ENCODE measurements around the gene MDC1. TPM values are rescaled to one million over a fixed set of nuclear protein-coding genes. Genes with fewer than 3 reads are reported as not detected.
A peak's percentile ranks its signal among the peaks of the same experiment; 100 is the strongest.

The MDC1 gene
- total and polyA plus RNA-seq, 2 of the 13 experiments (the other 11 are each of a cell fraction or from before 2014, with no cell fraction given): 8.4 to 14.0 TPM

GRCh38 chr6:30744054-30744805, 27.1 kb upstream of the MDC1 start, which contains the start of gene IER3 (continued):
- TF ChIP-seq ZNF318 (CRISPR knock-in tag; IDR thresholded peaks at IDR 0.05) (no peak; the same call in 1 of the 2 replicates), AKAP8 (CRISPR knock-in tag; IDR thresholded peaks at IDR 0.05) (0 out of 2 replicates have a peak, but pooled peaks have one; percentile 20), ZNF646 (CRISPR knock-in tag; IDR thresholded peaks at IDR 0.05) (no peak), GATA4 (IDR thresholded peaks at IDR 0.05; ENCODE audit: borderline replicate concordance, low read depth) (peak; percentile 96), MXD3 (CRISPR knock-in tag; IDR thresholded peaks at IDR 0.05) (peak; percentile 76), ZNF296 (CRISPR knock-in tag; conservative IDR thresholded peaks at IDR 0.05) (peak; percentile 95), NFYB (CRISPR knock-in tag; IDR thresholded peaks at IDR 0.05) (peak; percentile 37), SIX1 (CRISPR knock-in tag; IDR thresholded peaks at IDR 0.05; ENCODE audit: borderline replicate concordance) (0 out of 2 replicates have a peak, but pooled peaks have one; percentile 19), ZNF615 (CRISPR knock-in tag; IDR thresholded peaks at IDR 0.05; ENCODE audit: borderline replicate concordance) (peak; percentile 54; the same call in 1 of the 2 replicates)
- TF ChIP-seq, protein P1, sequence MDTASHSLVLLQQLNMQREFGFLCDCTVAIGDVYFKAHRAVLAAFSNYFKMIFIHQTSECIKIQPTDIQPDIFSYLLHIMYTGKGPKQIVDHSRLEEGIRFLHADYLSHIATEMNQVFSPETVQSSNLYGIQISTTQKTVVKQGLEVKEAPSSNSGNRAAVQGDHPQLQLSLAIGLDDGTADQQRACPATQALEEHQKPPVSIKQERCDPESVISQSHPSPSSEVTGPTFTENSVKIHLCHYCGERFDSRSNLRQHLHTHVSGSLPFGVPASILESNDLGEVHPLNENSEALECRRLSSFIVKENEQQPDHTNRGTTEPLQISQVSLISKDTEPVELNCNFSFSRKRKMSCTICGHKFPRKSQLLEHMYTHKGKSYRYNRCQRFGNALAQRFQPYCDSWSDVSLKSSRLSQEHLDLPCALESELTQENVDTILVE (CRISPR knock-in tag; IDR thresholded peaks at IDR 0.05): peak; percentile 68; the same call in 1 of the 2 replicates

Data from HepG2 (cell line).